ENCODE results near the gene SUCLA2. TPM values are rescaled to one million over a fixed set of nuclear protein-coding genes. Genes with fewer than 3 reads are reported as not detected.

The SUCLA2 gene
- total RNA-seq, 2 donors from 2014 or later, result 78.8 to 79.0 TPM

DNA sequence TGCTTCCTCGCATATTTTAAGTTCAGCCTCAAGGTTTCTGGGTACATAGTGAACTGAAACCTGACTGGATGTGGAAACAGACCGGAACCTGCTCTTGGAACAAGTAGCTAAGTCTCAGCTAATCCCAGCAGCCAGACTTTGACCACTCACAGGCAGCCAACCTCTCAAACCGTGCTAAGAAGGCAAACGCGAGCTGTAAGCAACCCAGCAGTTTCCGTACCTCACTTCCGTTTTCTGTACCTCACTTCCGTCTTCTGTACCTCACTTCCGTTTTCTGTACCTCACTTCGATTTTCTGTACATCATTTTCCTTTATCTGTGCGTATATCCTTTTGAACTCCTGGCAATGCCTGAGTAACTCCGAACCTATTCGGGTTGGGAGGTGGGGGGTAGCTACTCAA lies 96.8 kb downstream of the SUCLA2 start:
- peaks cover 8% of the 10 kb centered on the region for H3K27me3 Mint-ChIP-seq (ENCODE audit: insufficient read depth)
- WGBS, 2 experiments (ENCODE audit: insufficient coverage in 1 of 2, insufficient read length in 1 of 2), result 93 to 94% methylated on average over 10 to 13 of the region's 13 CpGs

GRCh38 chr13:47903836-47904235 lies 97.2 kb downstream of the SUCLA2 start:
- Histone ChIP-seq H3K9ac (ENCODE audit: extremely low read depth, low read length, poor library complexity, severe bottlenecking) (no peak overlapping the region), H3K4me1 (ENCODE audit: control insufficient read depth, insufficient read depth, low read length) (no peaks in the 10 kb centered on the region), H3K36me3 (ENCODE audit: control insufficient read depth, insufficient read depth, low read length) (peaks cover 19% of the 10 kb centered on the region), H3K27ac (ENCODE audit: low read depth, low read length) (no peak overlapping the region), H3K27me3 (ENCODE audit: control insufficient read depth, insufficient read depth, low read length, poor library complexity, severe bottlenecking) (peaks cover 14% of the 10 kb centered on the region), H3K9me3 (ENCODE audit: control insufficient read depth, low read length) (no peaks in the 10 kb centered on the region), H3K4me3 (ENCODE audit: low read length) (no peak overlapping the region)
- H3K9me3 Mint-ChIP-seq, result peaks cover 16% of the 10 kb centered on the region
- DNase-seq, result no peak
- no peak overlapping the region for H3K4me3 Mint-ChIP-seq
- H3K36me3 Mint-ChIP-seq (ENCODE audit: low read depth), result peaks cover 45% of the 10 kb centered on the region
- H3K27ac Mint-ChIP-seq, result no peak overlapping the region
- peaks cover 15% of the 10 kb centered on the region for H3K4me1 Mint-ChIP-seq
- WGBS, 2 experiments (ENCODE audit: insufficient coverage in 1 of 2, insufficient read length in 1 of 2), result 84 to 96% methylated on average over 4 to 6 of the region's 6 CpGs
- peaks cover 12% of the 10 kb centered on the region for H3K27me3 Mint-ChIP-seq (ENCODE audit: insufficient read depth)
- no peak for TF ChIP-seq CTCF (conservative IDR thresholded peaks at IDR 0.05)

More for the DNA sequence above, 96.8 kb downstream of the SUCLA2 start:
- H3K4me1 ChIP-seq (ENCODE audit: control insufficient read depth, insufficient read depth, low read length), result no peaks in the 10 kb centered on the region
- Mint-ChIP-seq H3K9me3 (peaks cover 14% of the 10 kb centered on the region), H3K36me3 (ENCODE audit: low read depth) (peaks cover 43% of the 10 kb centered on the region), H3K4me1 (peaks cover 15% of the 10 kb centered on the region), H3K27ac (no peak overlapping the region), H3K4me3 (no peak overlapping the region)
- DNase-seq, result no peak
- no peak for TF ChIP-seq CTCF (conservative IDR thresholded peaks at IDR 0.05)
- no peak overlapping the region for H3K4me3 ChIP-seq (ENCODE audit: low read length)
- peaks cover 19% of the 10 kb centered on the region for H3K36me3 ChIP-seq (ENCODE audit: control insufficient read depth, insufficient read depth, low read length)
- no peak overlapping the region for H3K9ac ChIP-seq (ENCODE audit: extremely low read depth, low read length, poor library complexity, severe bottlenecking)
- H3K9me3 ChIP-seq (ENCODE audit: control insufficient read depth, low read length), result no peaks in the 10 kb centered on the region
- H3K27ac ChIP-seq (ENCODE audit: low read depth, low read length), result no peak overlapping the region
- H3K27me3 ChIP-seq (ENCODE audit: control insufficient read depth, insufficient read depth, low read length, poor library complexity, severe bottlenecking), result peaks cover 14% of the 10 kb centered on the region

DNA sequence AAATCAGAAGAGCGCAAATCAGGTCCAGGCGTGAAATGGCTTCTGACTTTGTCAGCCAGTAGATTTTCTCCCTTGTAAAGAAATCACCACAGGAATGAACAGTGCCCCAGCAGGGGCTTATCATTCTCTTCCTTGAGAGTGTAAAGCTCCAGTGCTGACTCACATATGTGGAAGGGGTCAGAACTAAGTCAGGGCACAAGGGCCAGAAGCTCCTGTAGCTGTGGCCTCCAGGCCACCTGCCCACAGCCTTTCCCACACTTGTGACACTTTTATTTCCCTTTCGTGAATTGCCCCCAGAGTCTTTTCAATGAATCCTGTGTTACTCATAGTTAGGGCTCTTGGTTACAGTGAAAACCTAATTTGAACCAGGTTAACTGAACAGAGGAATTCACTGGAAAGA lies 99.6 kb downstream of the SUCLA2 start:
- no peaks in the 10 kb centered on the region for H3K9me3 ChIP-seq (ENCODE audit: control insufficient read depth, low read length)
- TF ChIP-seq CTCF (conservative IDR thresholded peaks at IDR 0.05), result no peak
- H3K36me3 Mint-ChIP-seq (ENCODE audit: low read depth), result peaks cover 39% of the 10 kb centered on the region
- H3K4me1 Mint-ChIP-seq, result peaks cover 19% of the 10 kb centered on the region
- H3K4me3 ChIP-seq (ENCODE audit: low read length), result no peak overlapping the region
- H3K27me3 Mint-ChIP-seq (ENCODE audit: insufficient read depth), result peaks cover 12% of the 10 kb centered on the region
- peaks cover 4% of the 10 kb centered on the region for H3K4me1 ChIP-seq (ENCODE audit: control insufficient read depth, insufficient read depth, low read length)
- peak overlapping the region; percentile 22 for H3K27ac ChIP-seq (ENCODE audit: low read depth, low read length)
- no peak overlapping the region for H3K27ac Mint-ChIP-seq
- peak; percentile 80 for DNase-seq
- H3K9ac ChIP-seq (ENCODE audit: extremely low read depth, low read length, poor library complexity, severe bottlenecking), result no peak overlapping the region
- H3K4me3 Mint-ChIP-seq, result no peak overlapping the region
- H3K9me3 Mint-ChIP-seq, result peaks cover 16% of the 10 kb centered on the region
- 50 to 81% methylated on average over 1 to 3 of the region's 3 CpGs for whole genome bisulfite sequencing, 2 experiments (ENCODE audit: insufficient coverage in 1 of 2, insufficient read length in 1 of 2)
- H3K27me3 ChIP-seq (ENCODE audit: control insufficient read depth, insufficient read depth, low read length, poor library complexity, severe bottlenecking), result peaks cover 14% of the 10 kb centered on the region
- peaks cover 13% of the 10 kb centered on the region for H3K36me3 ChIP-seq (ENCODE audit: control insufficient read depth, insufficient read depth, low read length)

All from endodermal cell (in vitro differentiated cells).